ENCODE measurements around the gene MYL3.
"Not testable (repeated sequence)": the region's sequence is repeated elsewhere in the genome, so short reads cannot be mapped to it uniquely, and the experiment has no call there.

The MYL3 gene

GRCh38 chr3:46821553-46821952, 41.7 kb downstream of the MYL3 start:
- no peak for DNase-seq

- DNase-seq: no peak
These were observed 42.4 kb downstream of the MYL3 start for GRCh38 chr3:46820852-46821251.

- DNase-seq: peak; percentile 72
These were observed 50.9 kb downstream of the MYL3 start for GRCh38 chr3:46812237-46812791.

GRCh38 chr3:46811615-46812236, 51.5 kb downstream of the MYL3 start:
- DNase-seq: no peak

GRCh38 chr3:46808766-46809165, 54.5 kb downstream of the MYL3 start:
- DNase-seq: not testable (repeated sequence)
